CD4-positive, alpha-beta T cell (primary cell): Measurements from ENCODE around the gene BLACAT1. TPM values are rescaled to one million over a fixed set of nuclear protein-coding genes. Genes with fewer than 3 reads are reported as not detected.

Source experiments
- ATAC-seq: fragments of 200-7000 bp; cut with Tn5 transposase; one replicate; pipeline ENCODE4 v1.10.0; 2022; ENCODE audit warnings: mild to moderate bottlenecking; ENCODE audit not compliant: poor library complexity
- CTCF ChIA-PET: fragments of 350-600 bp; sonication (Branson Sonifier 250); formaldehyde crosslinking; loops from one replicate; lab custom pipeline; 2021; ENCODE audit warnings: antibody characterized with exemption, inconsistent platforms; lab: Charles Lee
- POLR2A ChIA-PET: fragments of 350-600 bp; sonication (Branson Sonifier 250); formaldehyde crosslinking; loops from one replicate; lab custom pipeline; 2021; ENCODE audit warnings: antibody characterized with exemption, inconsistent platforms; lab: Charles Lee
- DNase-seq, 14 experiments: peaks; one replicate each; pipeline ENCODE4 v3.0.0-alpha.2; 2013 to 2020; ENCODE audit warnings: mixed read lengths in 2 of 14
- H3K27ac ChIP-seq, 2 donors: one replicate each; pipeline versions ENCODE4 v1.5.1 to v1.7.0; 2013; ENCODE audit warnings: low read length in 2 of 2, low read depth in 1 of 2, mild to moderate bottlenecking in 1 of 2
- H3K27me3 ChIP-seq, 2 experiments: 1 replicate in 1 of 2; 2 replicates in 1 of 2; pipeline versions ENCODE4 v1.6.1 to v1.7.0; 2013; ENCODE audit warnings: low read length in 2 of 2, control low read depth in 1 of 2, mild to moderate bottlenecking in 1 of 2, moderate library complexity in 1 of 2; ENCODE audit not compliant: insufficient read depth in 2 of 2, control insufficient read depth in 1 of 2
- H3K36me3 ChIP-seq: one replicate; pipeline ENCODE4 v1.6.1; 2013; ENCODE audit warnings: low read length, control low read depth; ENCODE audit not compliant: insufficient read depth
- H3K4me1 ChIP-seq: one replicate; pipeline ENCODE4 v1.6.1; 2013; ENCODE audit warnings: low read length, control low read depth; ENCODE audit not compliant: insufficient read depth
- H3K4me3 ChIP-seq: one replicate; pipeline ENCODE4 v1.5.1; 2013; ENCODE audit warnings: mild to moderate bottlenecking, low read length, moderate library complexity
- H3K9me3 ChIP-seq, 2 experiments: 1 replicate in 1 of 2; 2 replicates in 1 of 2; pipeline versions ENCODE4 v1.6.1 to v1.7.0; 2013; ENCODE audit warnings: low read length in 2 of 2, mild to moderate bottlenecking in 2 of 2, control low read depth in 1 of 2, moderate library complexity in 1 of 2; ENCODE audit not compliant: control insufficient read depth in 1 of 2, insufficient read depth in 1 of 2
- H3K27ac Mint-ChIP-seq: one replicate; pipeline ENCODE4 v1.8.0; 2020; ENCODE audit warnings: mixed read lengths
- H3K27me3 Mint-ChIP-seq: one replicate; pipeline ENCODE4 v1.8.0; 2021; ENCODE audit warnings: mixed read lengths
- H3K36me3 Mint-ChIP-seq: one replicate; pipeline ENCODE4 v1.8.0; 2021; ENCODE audit warnings: low read depth, mixed read lengths
- H3K4me1 Mint-ChIP-seq: one replicate; pipeline ENCODE4 v1.8.0; 2021; ENCODE audit warnings: low read depth, mixed read lengths
- H3K4me3 Mint-ChIP-seq: one replicate; pipeline ENCODE4 v1.8.0; 2020; ENCODE audit warnings: mild to moderate bottlenecking, mixed read lengths
- H3K9me3 Mint-ChIP-seq: one replicate; pipeline ENCODE4 v1.8.0; 2020; ENCODE audit warnings: mixed read lengths
- CTCF ChIP-seq: fragments of 200-600 bp; IDR thresholded peaks from one replicate; pipeline ENCODE4 v1.8.0; 2022; ENCODE audit warnings: antibody characterized with exemption, mild to moderate bottlenecking
- intact Hi-C, 2 experiments: fragments of 100-400 bp; cut with DNase I in 1 of 2; cut with micrococcal nuclease in 1 of 2; formaldehyde crosslinking; loops; one replicate each; pipeline versions ENCODE4 v1.15.1 to v1.9.0; 2023 to 2025; cut with DNase I, micrococcal nuclease
- total RNA-seq, 174 experiments: library from RNA in 2 of 174; stranded (reverse) in 2 of 174; gene quantifications; one replicate each; pipeline ENCODE4 v1.2.3 and lab custom pipeline; 2021 to 2026

BLACAT1 gene
- total RNA-seq, 2 experiments from 2014 or later = not detected

- intact Hi-C loops = loop anchor here in 1 of 2 experiments (5.0 kb wide), 1 partner anchor 74 kb away; the partner anchor contains the start of gene KLHDC8A
These were observed 25.0 kb downstream of the BLACAT1 start for GRCh38 chr1:205430696-205431305.

GRCh38 chr1:205429762-205430695 is 25.8 kb downstream of the BLACAT1 start:
- Histone ChIP-seq H3K27ac (no peak overlapping the region), H3K9me3 (no peaks in the 10 kb centered on the region), H3K36me3 (no peaks in the 10 kb centered on the region), H3K27me3 (peaks cover 0 to 8% of the 10 kb centered on the region in 2 experiments), H3K4me1 (peaks cover 11% of the 10 kb centered on the region), H3K4me3 (peak overlapping the region; percentile 43)
- ATAC-seq = no peak
- CTCF ChIA-PET = interaction anchor here (0.6 to 1.7 kb wide), 4 partner anchors 11 to 59 kb away, joined by 3 to 7 read pairs (median 4); no protein-coding TSS in a partner anchor
- H3K27ac Mint-ChIP-seq = no peak overlapping the region
- H3K27me3 Mint-ChIP-seq = peaks cover 31% of the 10 kb centered on the region
- POLR2A ChIA-PET = interaction anchor here (0.8 to 1.4 kb wide), 3 partner anchors 11 to 120 kb away, joined by 3 to 6 read pairs (median 3); no protein-coding TSS in a partner anchor
- DNase-seq = no peak
- no peaks in the 10 kb centered on the region for H3K36me3 Mint-ChIP-seq
- intact Hi-C loops = loop anchor here in 1 of 2 experiments (5.0 kb wide), 2 partner anchors 73 to 158 kb away; partner anchors contain the start of gene KLHDC8A
- peaks cover 7% of the 10 kb centered on the region for H3K4me1 Mint-ChIP-seq
- peak overlapping the region; percentile 67 for H3K4me3 Mint-ChIP-seq
- no peaks in the 10 kb centered on the region for H3K9me3 Mint-ChIP-seq
- TF ChIP-seq CTCF = no peak

More at GRCh38 chr1:205430696-205431305, 25.0 kb downstream of the BLACAT1 start:
- H3K4me3 Mint-ChIP-seq = peak overlapping the region; percentile 85
- ChIA-PET CTCF (interaction anchor here (0.6 to 1.7 kb wide), 4 partner anchors 10 to 59 kb away, joined by 3 to 7 read pairs (median 4); no protein-coding TSS in a partner anchor), POLR2A (interaction anchor here (0.5 to 1.4 kb wide), 4 partner anchors 10 to 1146 kb away, joined by 3 to 6 read pairs (median 3); no protein-coding TSS in a partner anchor)
- Histone ChIP-seq H3K27ac (no peak overlapping the region), H3K4me3 (peak overlapping the region; percentile 43), H3K4me1 (peaks cover 11% of the 10 kb centered on the region), H3K27me3 (peaks cover 0 to 8% of the 10 kb centered on the region in 2 experiments), H3K36me3 (no peaks in the 10 kb centered on the region), H3K9me3 (no peaks in the 10 kb centered on the region)
- H3K36me3 Mint-ChIP-seq = no peaks in the 10 kb centered on the region
- peak; percentile 60 for TF ChIP-seq CTCF
- H3K27me3 Mint-ChIP-seq = peaks cover 35% of the 10 kb centered on the region
- ATAC-seq (peak; percentile 90), DNase-seq (peak; percentile 21 to 71 (median 48))
- no peak overlapping the region for H3K27ac Mint-ChIP-seq
- peaks cover 7% of the 10 kb centered on the region for H3K4me1 Mint-ChIP-seq
- no peaks in the 10 kb centered on the region for H3K9me3 Mint-ChIP-seq
